Heart left ventricle (tissue), 16 donors: ENCODE measurements around the gene SUGCT. TPM values are rescaled to one million over a fixed set of nuclear protein-coding genes. Genes with fewer than 3 reads are reported as not detected.

Source experiments
- ATAC-seq, 4 donors: fragments of 200-7000 bp; cut with Tn5 transposase; one replicate each; pipeline ENCODE4 v1.9.1; 2020 to 2022; ENCODE audit warnings: moderate library complexity in 4 of 4, mild to moderate bottlenecking in 3 of 4, moderate number of reproducible peaks in 1 of 4
- DNase-seq, 5 donors: peaks; one replicate each; pipeline ENCODE4 v3.0.0-alpha.2; 2020
- H3K27ac ChIP-seq, 12 donors: fragments of 200-600 bp; sonication (generic) in 4 of 12; one replicate each; pipeline versions ENCODE4 v1.5.0 to v1.8.0; 2016 to 2022; ENCODE audit warnings: mild to moderate bottlenecking in 2 of 12
- H3K27me3 ChIP-seq, 9 donors: fragments of 200-600 bp; sonication (generic) in 2 of 9; one replicate each; pipeline versions ENCODE4 v1.5.1 to v1.8.0; 2016 to 2022; ENCODE audit warnings: mild to moderate bottlenecking in 3 of 9
- H3K36me3 ChIP-seq, 9 donors: fragments of 200-600 bp; sonication (generic) in 2 of 9; one replicate each; pipeline versions ENCODE4 v1.5.0 to v1.8.0; 2018 to 2022; ENCODE audit warnings: mild to moderate bottlenecking in 2 of 9
- H3K4me1 ChIP-seq, 12 donors: fragments of 200-600 bp; sonication (generic) in 4 of 12; one replicate each; pipeline versions ENCODE4 v1.5.0 to v1.8.0; 2016 to 2022; ENCODE audit warnings: mild to moderate bottlenecking in 3 of 12
- H3K4me3 ChIP-seq, 12 donors: fragments of 200-600 bp; sonication (generic) in 4 of 12; one replicate each; pipeline versions ENCODE4 v1.5.0 to v1.8.0; 2017 to 2022; ENCODE audit warnings: mild to moderate bottlenecking in 9 of 12, moderate library complexity in 4 of 12
- H3K9me3 ChIP-seq, 12 donors: fragments of 200-600 bp; sonication (generic) in 4 of 12; one replicate each; pipeline versions ENCODE4 v1.5.0 to v1.8.0; 2016 to 2022; ENCODE audit warnings: mild to moderate bottlenecking in 1 of 12
- CTCF ChIP-seq, 12 donors: fragments of 200-600 bp; sonication (generic) in 4 of 12; IDR thresholded peaks; one replicate each; pipeline versions ENCODE4 v1.5.0 to v1.8.0; 2018 to 2022; ENCODE audit warnings: antibody characterized with exemption in 12 of 12, mild to moderate bottlenecking in 5 of 12
- POLR2A ChIP-seq, 2 donors: fragments of 450-650 bp; IDR thresholded peaks; one replicate each; pipeline ENCODE4 v1.6.1; 2017; ENCODE audit warnings: antibody characterized with exemption in 2 of 2, mild to moderate bottlenecking in 2 of 2, moderate library complexity in 2 of 2
- WGBS, 4 donors: extraction: QIAGEN DNeasy Blood & Tissue Kit in 2 of 4; methylation state at CpG; one replicate each; pipeline versions ENCODE4 v1.1.5 to v1.1.7; 2013 to 2018; 5-methylcytosine and 5-hydroxymethylcytosine counted together
- intact Hi-C, 10 donors: fragments of 100-400 bp; cut with DNase I; formaldehyde crosslinking; loops; one replicate each; pipeline versions ENCODE4 v1.11.1 to v1.14.2; 2022
- polyA plus RNA-seq, 2 donors: library from polyadenylated mRNA; stranded (reverse); fragments of 200-250 nt; gene quantifications; one replicate each; pipeline ENCODE4 v1.2.3, GENCODE V29; 2013
- total RNA-seq, 9 donors: library from RNA; depleted of rRNA in 2 of 9; stranded (reverse); fragments of >200 nt in 2 of 9; fragmentation: NEBNext Ultra II Directional in 3 of 9; extraction: Animal tissue kit (Norgen Biotek cat#: 25700) in 3 of 9; gene quantifications; one replicate each; pipeline versions ENCODE4 v1.1.0 to v1.2.4, GENCODE V29; 2016 to 2023
- donor health status: ischemic (EF 13 %, LVEDD 7.1; RV severe dilation, severe dysfunction).
- donor health status: healthy with polysubstance abuse.
- donor health status: DM: no; HTN: yes; CAD: no.
- donor health status: DM: no; HTN: no; CAD: no.
- donor health status: ischemic (EF 25% LVEDD 6.9; RV normal size, moderate dysfunction).
- donor health status: ischemic (EF 25% LVEDD 5.7; RV mildly dilated, moderate dysfunction).
- donor health status: healthy.
- donor health status: DM: yes; HTN: yes; CAD: no.
- donor health status: ischemic (EF 35%, LVEDD 5.7; RV mildly dilated, moderate dysfunction).
- donor health status: nonischemic (EF 11% LVEDD 7.7; RV severe dilation, severe dysfunction).
- donor health status: DM: yes; HTN: yes; CAD: no.
- donor health status: PGD.
- donor health status: ischemic (EF 29% LVEDD 5.4; RV normal size, mild dysfunction).
- donor health status: nonischemic (EF 23%, LVEDD 6.1; RV moderate dilation, normal function).

The SUGCT gene
- total and polyA plus RNA-seq, 11 donors: 1.4 to 7.6 (median 4.4) TPM

GRCh38 chr7:40822861-40823260 is 688.1 kb downstream of the SUGCT start:
- H3K27me3 ChIP-seq: no peaks in the 10 kb centered on the region
- H3K9me3 ChIP-seq: peaks cover 0 to 4% (median 0%) of the 10 kb centered on the region in 12 donors
- DNase-seq: no peak
- ATAC-seq: no peak
- H3K4me3 ChIP-seq: no peak overlapping the region
- H3K36me3 ChIP-seq: no peaks in the 10 kb centered on the region
- intact Hi-C loops: no loop called here
- peaks cover 0 to 18% (median 2%) of the 10 kb centered on the region in 12 donors for H3K4me1 ChIP-seq
- TF ChIP-seq CTCF (IDR thresholded peaks at IDR 0.05) (no peak), POLR2A (IDR thresholded peaks at IDR 0.05) (no peak)
- no peak overlapping the region for H3K27ac ChIP-seq
- WGBS, 4 donors: 83 to 98% (median 95%) methylated on average over 1 of the region's 1 CpG

- H3K9me3 ChIP-seq: no peaks in the 10 kb centered on the region
- TF ChIP-seq POLR2A (IDR thresholded peaks at IDR 0.05): no peak
- TF ChIP-seq CTCF (IDR thresholded peaks at IDR 0.05): no peak
- H3K4me1 ChIP-seq: peaks cover 0 to 18% (median 2%) of the 10 kb centered on the region in 12 donors
- WGBS, 4 donors: 90 to 95% (median 94%) methylated on average over 3 of the region's 3 CpGs
- no peak for DNase-seq
- no peaks in the 10 kb centered on the region for H3K36me3 ChIP-seq
- intact Hi-C loops: no loop called here
- H3K4me3 ChIP-seq: no peak overlapping the region
- no peaks in the 10 kb centered on the region for H3K27me3 ChIP-seq
- no peak for ATAC-seq
- no peak overlapping the region for H3K27ac ChIP-seq
Measured at GRCh38 chr7:40824461-40824860, 689.7 kb downstream of the SUGCT start.

GRCh38 chr7:40826411-40827221 is 691.8 kb downstream of the SUGCT start:
- H3K27ac ChIP-seq: peak overlapping the region in 1 of 12 donors; percentile 29
- H3K4me1 ChIP-seq: peaks cover 0 to 18% (median 2%) of the 10 kb centered on the region in 12 donors
- H3K9me3 ChIP-seq: no peaks in the 10 kb centered on the region
- intact Hi-C loops: no loop called here
- no peak for TF ChIP-seq POLR2A (IDR thresholded peaks at IDR 0.05)
- no peak for TF ChIP-seq CTCF (IDR thresholded peaks at IDR 0.05)
- H3K27me3 ChIP-seq: no peaks in the 10 kb centered on the region
- H3K4me3 ChIP-seq: no peak overlapping the region
- ATAC-seq (peak in 1 of 4 donors; percentile 9), DNase-seq (no peak)
- WGBS, 4 donors: 53 to 75% (median 65%) methylated on average over 3 of the region's 3 CpGs
- no peaks in the 10 kb centered on the region for H3K36me3 ChIP-seq

GRCh38 chr7:40827222-40828085 is 692.6 kb downstream of the SUGCT start:
- TF ChIP-seq POLR2A (IDR thresholded peaks at IDR 0.05) (no peak), CTCF (IDR thresholded peaks at IDR 0.05) (no peak)
- H3K36me3 ChIP-seq: no peaks in the 10 kb centered on the region
- H3K9me3 ChIP-seq: no peaks in the 10 kb centered on the region
- WGBS, 4 donors: 68 to 79% (median 73%) methylated on average over 10 of the region's 10 CpGs
- no peaks in the 10 kb centered on the region for H3K27me3 ChIP-seq
- ATAC-seq: peak in 1 of 4 donors; percentile 9
- H3K27ac ChIP-seq: peak overlapping the region in 1 of 12 donors; percentile 29
- DNase-seq: no peak
- no peak overlapping the region for H3K4me3 ChIP-seq
- intact Hi-C loops: no loop called here
- H3K4me1 ChIP-seq: peaks cover 0 to 18% (median 2%) of the 10 kb centered on the region in 12 donors
